ENCODE measurements around the gene CSAD. TPM values are rescaled to one million over a fixed set of nuclear protein-coding genes. Genes with fewer than 3 reads are reported as not detected.

Gene CSAD
- total RNA-seq, 1 donor from 2014 or later, result 30.7 TPM

DNA sequence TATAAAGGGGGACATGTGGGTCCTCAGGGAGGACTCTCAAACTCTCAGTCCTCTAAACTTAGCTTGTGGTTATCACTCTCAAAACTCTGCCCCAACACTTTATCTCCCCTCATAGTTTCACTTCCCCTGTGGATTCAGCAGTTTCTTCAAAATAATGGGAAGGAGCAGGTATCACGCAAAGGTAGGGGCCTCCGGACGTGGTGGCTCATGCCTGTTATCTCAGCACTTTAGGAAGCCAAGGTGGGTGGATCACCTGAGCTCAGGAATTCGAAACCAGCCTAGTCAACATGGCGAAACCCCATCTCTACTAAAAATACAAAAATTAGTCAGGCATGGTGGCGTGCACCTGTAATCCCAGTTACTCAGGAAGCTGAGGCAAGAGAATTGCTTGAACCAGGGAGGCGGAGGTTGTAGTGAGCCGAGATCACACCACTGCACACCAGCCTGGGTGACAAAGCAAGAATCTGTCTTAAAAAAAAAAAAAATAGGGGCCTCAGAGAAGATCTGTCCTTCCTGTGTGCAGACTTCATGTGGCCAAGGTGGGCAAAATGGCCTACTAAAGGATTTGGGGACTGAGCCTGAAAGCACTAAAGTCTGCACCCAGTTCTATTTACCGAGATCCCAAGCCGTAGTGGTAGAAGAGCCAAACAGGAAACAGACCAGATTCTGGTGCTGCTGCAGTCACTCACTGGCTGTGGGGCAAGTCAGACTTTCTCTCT lies 19.9 kb upstream of the CSAD start:
- no peak for DNase-seq (ENCODE audit: low spot score in 2 of 2)
- Histone ChIP-seq H3K36me3 (no peaks in the 10 kb centered on the region), H3K4me1 (peaks cover 3 to 8% of the 10 kb centered on the region in 2 donors), H3K27me3 (no peaks in the 10 kb centered on the region), H3K9me3 (no peaks in the 10 kb centered on the region), H3K4me3 (no peak overlapping the region), H3K27ac (peak overlapping the region; percentile 47 to 48)
- intact Hi-C loops (cut with DNase I), result no loop called here
- TF ChIP-seq, protein P1, sequence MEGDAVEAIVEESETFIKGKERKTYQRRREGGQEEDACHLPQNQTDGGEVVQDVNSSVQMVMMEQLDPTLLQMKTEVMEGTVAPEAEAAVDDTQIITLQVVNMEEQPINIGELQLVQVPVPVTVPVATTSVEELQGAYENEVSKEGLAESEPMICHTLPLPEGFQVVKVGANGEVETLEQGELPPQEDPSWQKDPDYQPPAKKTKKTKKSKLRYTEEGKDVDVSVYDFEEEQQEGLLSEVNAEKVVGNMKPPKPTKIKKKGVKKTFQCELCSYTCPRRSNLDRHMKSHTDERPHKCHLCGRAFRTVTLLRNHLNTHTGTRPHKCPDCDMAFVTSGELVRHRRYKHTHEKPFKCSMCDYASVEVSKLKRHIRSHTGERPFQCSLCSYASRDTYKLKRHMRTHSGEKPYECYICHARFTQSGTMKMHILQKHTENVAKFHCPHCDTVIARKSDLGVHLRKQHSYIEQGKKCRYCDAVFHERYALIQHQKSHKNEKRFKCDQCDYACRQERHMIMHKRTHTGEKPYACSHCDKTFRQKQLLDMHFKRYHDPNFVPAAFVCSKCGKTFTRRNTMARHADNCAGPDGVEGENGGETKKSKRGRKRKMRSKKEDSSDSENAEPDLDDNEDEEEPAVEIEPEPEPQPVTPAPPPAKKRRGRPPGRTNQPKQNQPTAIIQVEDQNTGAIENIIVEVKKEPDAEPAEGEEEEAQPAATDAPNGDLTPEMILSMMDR (IDR thresholded peaks at IDR 0.05), result no peak

DNA sequence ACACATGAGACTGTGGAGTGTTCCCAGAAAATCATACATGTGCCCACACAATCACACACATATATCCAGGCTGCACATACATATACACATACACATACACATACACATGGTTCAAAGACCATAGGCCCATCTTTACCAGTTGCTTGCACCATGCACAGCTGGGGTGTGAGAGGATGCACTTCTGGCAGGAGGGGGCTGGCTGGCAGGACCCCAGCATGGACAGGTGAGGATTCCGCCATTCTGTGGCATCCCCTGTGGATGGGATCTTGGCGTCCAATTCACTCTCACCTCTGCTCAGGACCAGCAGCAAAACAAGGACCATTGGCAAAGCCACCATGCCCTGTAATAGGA lies 19.4 kb upstream of the CSAD start:
- DNase-seq (ENCODE audit: low spot score in 2 of 2), result no peak
- Histone ChIP-seq H3K4me1 (peaks cover 3 to 8% of the 10 kb centered on the region in 2 donors), H3K27ac (peak overlapping the region in 1 of 2 donors; percentile 47), H3K36me3 (no peaks in the 10 kb centered on the region), H3K9me3 (no peaks in the 10 kb centered on the region), H3K27me3 (no peaks in the 10 kb centered on the region), H3K4me3 (no peak overlapping the region)
- intact Hi-C loops (cut with DNase I), result no loop called here
- TF ChIP-seq, protein P1 (IDR thresholded peaks at IDR 0.05), result no peak

DNA sequence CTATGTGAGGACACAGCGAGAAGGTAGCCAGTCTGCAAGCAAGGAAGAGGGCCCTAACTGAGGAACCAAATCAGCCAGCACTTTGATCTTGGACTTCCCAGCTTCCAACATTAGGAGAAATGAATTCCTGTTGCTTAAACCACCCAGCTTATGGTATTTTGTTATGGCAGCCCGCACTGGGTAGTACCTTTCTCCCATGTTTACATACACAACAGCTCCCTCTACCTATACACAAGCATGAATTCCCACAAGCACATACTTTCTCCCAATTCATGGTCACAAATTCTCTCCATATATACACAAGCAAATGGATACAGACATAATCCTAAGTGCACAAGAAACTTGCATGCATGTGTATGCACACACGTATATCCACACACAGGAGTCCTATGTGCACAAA lies 19.0 kb upstream of the CSAD start:
- no peak overlapping the region for H3K4me3 ChIP-seq
- TF ChIP-seq, protein P1 (IDR thresholded peaks at IDR 0.05), result no peak
- DNase-seq (ENCODE audit: low spot score in 2 of 2), result no peak
- intact Hi-C loops (cut with DNase I), result no loop called here
- H3K36me3 ChIP-seq, result no peaks in the 10 kb centered on the region
- no peak overlapping the region for H3K27ac ChIP-seq
- H3K4me1 ChIP-seq, result peaks cover 3 to 8% of the 10 kb centered on the region in 2 donors
- no peaks in the 10 kb centered on the region for H3K9me3 ChIP-seq
- H3K27me3 ChIP-seq, result no peaks in the 10 kb centered on the region

DNA sequence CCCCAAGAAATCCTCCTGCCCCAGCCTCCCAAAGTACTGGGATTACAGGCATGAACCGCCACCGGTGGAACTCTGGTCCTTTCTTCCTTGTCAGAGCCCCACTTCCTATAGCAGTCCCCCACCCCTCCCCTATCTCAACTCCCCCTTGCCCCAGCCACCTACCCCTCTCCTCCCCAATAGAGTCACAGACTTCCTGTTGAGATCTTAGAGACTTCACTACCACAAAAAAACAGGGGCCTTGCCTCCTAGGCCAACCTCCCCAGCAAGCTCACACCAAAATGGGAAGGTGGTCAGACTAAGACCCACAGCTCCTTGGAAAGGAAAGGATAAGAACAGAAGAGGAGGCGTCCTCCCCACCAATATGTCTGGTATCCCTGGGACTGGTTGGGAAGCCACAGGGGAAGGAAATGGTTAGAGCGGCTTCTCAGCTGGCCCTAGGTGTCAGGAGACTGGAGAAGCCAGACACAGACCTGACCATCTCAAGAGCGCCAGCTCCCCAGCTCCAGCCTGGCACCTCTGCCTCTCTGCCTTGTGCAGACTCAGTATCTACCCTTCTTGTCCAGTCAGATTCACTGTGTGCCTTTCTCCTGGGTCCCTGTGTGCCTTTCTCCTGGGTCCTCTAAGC lies 17.9 kb upstream of the CSAD start:
- Histone ChIP-seq H3K36me3 (no peaks in the 10 kb centered on the region), H3K9me3 (no peaks in the 10 kb centered on the region)
- no peak for DNase-seq (ENCODE audit: low spot score in 2 of 2)

DNA sequence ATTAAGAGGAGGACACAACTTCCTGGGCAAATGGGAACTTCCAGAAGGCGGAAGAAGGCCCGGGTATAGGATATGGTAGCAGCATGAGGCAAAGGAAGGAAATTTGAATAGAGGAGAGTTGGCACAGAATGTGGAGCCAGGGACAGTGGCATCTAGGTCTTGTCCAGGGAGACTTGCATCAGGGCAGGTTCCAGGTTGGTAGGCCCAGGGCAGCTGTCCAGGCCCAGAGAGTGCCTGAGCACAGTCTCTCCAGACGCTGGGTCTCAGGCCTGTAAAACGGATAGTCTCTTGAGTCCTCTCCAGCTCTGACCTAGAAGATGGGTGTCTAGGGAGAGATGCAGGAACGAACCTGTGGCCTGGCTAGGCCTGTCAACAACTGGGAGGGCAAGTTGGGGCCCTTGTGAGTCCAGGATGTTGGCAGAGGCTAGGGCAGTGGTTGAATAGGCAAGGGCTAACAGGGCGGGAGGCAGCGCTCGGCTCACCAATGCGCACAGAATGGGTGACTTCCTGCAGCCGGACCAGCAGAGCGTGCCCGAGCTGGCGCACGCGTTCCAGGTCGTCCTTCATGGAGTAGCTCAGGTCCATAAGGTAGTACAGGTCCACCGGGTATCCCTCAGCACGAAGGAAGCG lies 16.4 kb upstream of the CSAD start:
- Histone ChIP-seq H3K36me3 (no peaks in the 10 kb centered on the region), H3K4me3 (peak overlapping the region; percentile 25 to 46), H3K27ac (peak overlapping the region in 1 of 2 donors; percentile 31), H3K9me3 (no peaks in the 10 kb centered on the region), H3K4me1 (peaks cover 3 to 8% of the 10 kb centered on the region in 2 donors), H3K27me3 (no peaks in the 10 kb centered on the region)
- intact Hi-C loops (cut with DNase I), result loop anchor here (2.0 kb wide), 2 partner anchors 38 to 132 kb away; no protein-coding TSS in a partner anchor
- DNase-seq (ENCODE audit: low spot score in 2 of 2), result no peak
- TF ChIP-seq, protein P1 (IDR thresholded peaks at IDR 0.05), result no peak

More for the DNA sequence above, 17.9 kb upstream of the CSAD start:
- TF ChIP-seq, protein P1 (IDR thresholded peaks at IDR 0.05), result no peak
- no peak overlapping the region for H3K4me3 ChIP-seq
- no peaks in the 10 kb centered on the region for H3K27me3 ChIP-seq
- peaks cover 3 to 8% of the 10 kb centered on the region in 2 donors for H3K4me1 ChIP-seq
- intact Hi-C loops (cut with DNase I), result no loop called here
- H3K27ac ChIP-seq, result no peak overlapping the region

Measured in ascending aorta (tissue), 2 donors.